GM19351 (cell line): ENCODE results near the gene INPP4B.

Experiments used
- ATAC-seq: cut with Tn5 transposase; IDR thresholded peaks from one replicate; pipeline ENCODE4 v1.9.1; 2021; ENCODE audit warnings: mild to moderate bottlenecking, moderate library complexity; ENCODE audit not compliant: unreplicated experiment

INPP4B gene

DNA sequence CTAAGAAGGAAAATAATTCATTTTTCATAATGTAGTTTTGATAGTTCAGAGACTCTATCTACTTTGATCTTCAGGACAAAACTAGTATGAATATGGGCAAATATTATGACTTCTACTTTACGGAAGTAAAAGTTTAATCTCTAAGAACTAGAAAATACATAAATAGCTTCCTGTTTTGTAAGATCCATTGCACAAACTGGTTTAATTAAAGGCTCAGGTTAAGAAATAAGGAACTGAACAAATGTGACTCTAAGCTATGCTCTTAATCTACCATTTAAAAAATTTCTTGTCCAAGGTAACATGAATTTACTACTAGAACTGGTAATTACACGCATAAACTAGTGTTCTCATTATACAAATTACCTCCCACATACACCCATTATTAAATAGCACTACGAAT lies 360.6 kb downstream of the INPP4B start:
- ATAC-seq = no peak

DNA sequence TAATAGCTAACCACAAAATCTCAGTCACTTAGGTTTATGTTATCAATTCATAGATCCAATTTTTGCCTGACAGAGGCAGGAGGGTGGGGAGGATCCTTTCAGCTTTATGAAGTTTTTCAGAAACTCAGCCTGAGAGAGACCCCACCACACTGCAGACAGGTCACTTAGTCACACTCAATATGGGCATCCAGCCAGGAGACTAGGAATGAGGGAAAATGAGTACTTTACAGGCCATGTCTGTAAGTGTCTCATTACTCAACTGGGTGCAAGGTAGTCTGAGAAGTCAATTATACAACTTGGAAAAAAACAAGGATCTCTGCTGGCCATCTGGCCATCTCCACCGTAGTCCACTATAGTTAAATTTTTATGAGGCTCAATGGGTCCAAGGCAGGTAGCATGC lies 365.9 kb downstream of the INPP4B start:
- ATAC-seq = no peak

DNA sequence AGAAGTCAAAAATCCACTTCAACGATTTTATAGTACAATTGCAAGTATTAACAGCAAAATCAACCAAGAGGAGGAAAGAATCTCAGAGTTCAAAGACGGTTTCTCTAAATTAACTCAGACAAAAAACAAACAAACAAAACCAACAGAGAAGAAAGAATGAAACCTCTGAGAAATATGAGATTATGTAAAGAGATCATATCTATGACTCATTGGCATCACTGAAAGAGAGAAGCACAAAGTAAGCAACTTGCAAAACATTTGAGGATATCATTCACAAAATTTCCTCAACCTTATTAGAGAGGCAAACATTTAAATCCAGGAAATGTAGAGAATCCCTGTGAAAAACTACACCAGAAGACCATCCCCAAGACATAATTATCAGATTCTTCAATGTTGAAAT lies 370.4 kb downstream of the INPP4B start:
- ATAC-seq = no peak

DNA sequence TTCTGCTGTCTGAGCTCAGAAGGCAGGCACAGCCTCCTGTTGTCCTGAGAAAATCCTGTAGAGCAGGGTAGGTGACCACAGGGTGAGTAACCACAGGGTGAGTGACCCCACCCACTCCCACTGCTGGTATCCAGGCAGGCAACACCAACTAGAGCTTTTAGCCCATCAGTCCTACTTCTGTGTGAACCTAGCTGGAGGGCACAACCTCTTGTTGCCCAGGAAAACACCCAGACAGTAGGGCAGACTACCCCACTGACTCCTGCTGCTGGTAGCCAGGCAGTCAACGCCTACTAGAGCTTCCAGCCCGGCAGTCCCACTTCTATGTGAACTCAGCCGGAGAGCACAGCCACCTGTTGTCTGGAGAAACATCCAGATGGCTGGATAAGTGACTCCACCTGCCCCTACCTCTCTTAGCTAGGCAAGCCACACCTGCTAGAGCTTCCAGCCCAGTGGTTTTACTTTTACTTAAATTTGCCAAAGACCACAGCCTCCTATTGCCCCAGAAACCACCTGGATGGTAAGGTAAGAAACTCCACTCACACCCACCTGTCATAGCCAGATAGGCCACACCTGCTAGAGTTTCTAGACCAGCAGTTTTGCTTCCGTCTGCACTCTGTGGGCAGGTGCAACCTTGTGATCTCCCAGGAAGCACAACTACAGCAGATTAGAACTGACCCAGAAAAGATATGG lies 371.6 kb downstream of the INPP4B start:
- ATAC-seq = no peak

DNA sequence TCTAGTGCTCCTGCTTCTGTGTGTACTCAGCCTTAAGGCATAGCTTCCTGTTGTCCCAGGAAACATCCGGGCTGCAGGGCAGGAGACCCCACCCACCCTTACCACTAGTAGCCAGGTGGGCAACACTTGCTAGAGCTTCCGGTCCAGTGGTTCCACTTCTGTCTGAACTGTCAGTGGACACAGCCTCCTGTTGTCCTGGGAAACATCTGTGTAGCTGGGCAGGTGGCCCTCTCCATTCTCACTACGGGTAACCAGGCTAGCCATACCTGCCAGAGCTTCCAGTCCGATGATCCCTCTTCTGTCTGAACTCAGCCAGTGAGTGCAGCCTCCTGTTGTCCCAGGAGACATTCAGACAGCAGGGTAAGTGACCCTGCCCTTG lies 372.2 kb downstream of the INPP4B start:
- ATAC-seq = no peak

DNA sequence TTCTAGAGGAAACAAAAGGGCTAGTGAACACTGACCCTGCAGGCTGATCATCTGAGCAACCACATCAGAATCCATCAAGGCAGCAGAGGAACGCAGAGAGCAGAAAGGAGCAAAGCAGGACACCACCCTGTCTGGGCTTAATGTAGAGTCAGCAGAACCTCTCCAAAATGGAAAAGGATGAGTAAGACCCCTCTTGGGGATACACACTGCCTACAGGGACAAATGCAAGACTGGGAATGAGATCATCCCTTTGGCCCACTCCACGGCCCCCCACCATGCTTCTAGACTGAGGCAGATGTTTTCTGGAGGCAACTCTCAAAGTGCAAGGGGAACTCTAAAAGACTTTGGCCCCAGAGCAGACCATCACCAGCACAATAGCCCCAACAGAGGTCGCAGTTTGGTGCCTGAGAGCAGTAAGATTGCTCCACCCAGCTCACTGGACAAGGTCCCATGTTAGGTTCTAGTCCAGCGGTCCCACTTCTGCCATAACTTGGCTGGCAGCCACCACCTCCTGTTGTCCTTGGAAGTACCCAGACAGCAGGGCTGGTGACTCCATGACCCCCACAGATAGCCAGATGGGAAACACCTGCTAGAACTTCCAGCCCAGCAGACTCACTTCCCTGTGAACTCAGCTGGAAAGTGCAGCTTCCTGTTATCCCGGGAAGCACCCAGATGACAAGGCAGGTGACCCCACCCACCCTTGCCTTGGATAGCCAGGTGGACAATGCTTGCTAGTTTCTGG lies 372.7 kb downstream of the INPP4B start:
- ATAC-seq = no peak

DNA sequence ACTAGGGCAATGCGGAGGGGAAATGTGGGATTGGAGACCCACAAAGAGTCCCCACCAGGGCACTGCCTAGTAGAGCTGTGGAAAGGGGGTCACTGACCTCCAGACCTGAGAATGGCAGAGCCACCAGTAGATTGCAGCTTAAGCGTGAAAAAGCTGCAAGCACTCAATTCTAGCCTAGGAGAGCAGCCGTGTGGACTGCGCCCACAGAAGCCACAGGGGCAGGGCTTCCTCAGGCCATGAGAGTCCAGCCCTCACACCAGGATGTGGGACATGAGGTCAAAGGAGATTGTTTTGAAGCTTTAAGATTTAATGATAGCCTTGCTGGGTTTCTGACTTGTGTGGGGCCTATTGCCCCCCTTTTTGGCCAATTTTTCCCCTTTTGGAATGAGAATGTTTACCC lies 379.0 kb downstream of the INPP4B start:
- no peak for ATAC-seq

DNA sequence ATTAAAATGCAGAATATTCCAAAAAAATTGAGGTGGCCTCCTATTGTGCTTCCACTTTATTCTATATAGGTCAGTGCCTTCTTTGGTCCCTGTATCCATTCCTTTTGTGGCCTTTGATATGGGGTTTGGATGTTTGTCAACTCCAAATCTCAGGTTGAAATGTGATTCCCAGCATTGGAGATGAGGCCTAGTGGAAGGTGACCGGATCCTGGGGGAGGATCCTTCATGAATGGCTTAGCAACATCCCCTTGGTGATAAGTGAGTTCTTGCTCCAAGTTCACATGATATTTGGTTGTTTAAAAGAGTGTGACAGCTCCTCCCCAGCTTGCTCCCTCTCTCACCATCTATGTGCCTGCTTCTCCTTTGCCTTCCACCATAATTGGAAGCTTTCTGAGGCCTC lies 380.6 kb downstream of the INPP4B start:
- ATAC-seq = no peak

DNA sequence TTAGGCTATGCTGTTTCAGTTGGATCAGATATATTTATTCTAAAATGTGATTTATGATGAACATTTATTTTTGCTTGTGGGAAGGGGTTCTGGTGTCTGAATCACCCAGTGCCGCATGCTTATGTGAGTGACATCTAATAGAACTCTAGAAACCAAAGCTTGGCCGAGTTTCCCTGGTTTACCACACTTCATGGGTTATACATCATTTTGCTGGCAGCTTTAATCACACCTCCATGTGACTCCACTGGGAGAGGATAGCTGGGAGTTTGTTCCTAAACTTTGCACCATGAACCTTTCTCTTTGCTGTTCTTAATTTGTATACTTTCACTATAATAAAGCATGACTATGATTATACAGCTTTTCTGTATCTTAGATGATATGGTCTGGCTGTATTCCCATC lies 382.9 kb downstream of the INPP4B start:
- no peak for ATAC-seq

DNA sequence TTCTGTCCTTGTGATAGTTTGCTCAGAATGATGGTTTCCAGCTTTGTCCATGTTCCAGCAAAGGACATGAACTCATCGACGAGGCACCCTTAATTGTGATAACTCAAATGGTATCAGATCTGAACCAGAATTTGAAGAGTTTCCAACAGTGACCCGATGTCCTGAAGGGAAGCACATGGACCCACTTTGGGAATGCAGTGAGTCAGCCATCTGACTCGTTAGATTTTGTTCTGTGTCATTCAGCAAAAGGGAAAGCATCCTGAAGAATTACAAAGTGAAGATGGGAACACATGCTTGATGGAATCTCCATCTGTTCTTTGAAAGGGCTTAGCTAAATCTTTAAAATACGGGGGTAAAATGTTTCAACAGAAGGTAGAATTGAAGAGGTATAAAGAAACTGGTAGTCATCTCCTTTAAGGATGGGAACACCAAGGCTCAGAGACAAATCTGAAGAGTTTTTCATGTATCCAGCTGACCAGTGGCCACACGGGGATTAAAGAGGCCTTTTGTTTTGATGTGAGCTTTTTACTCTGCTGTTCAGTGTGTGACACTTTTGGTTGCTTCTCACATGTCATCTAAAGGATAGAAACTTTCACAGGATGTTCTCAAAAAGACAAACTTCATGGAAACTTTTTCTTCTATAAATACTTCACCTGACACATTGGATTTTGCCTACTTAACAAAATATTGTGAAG lies 393.8 kb downstream of the INPP4B start:
- ATAC-seq = no peak

DNA sequence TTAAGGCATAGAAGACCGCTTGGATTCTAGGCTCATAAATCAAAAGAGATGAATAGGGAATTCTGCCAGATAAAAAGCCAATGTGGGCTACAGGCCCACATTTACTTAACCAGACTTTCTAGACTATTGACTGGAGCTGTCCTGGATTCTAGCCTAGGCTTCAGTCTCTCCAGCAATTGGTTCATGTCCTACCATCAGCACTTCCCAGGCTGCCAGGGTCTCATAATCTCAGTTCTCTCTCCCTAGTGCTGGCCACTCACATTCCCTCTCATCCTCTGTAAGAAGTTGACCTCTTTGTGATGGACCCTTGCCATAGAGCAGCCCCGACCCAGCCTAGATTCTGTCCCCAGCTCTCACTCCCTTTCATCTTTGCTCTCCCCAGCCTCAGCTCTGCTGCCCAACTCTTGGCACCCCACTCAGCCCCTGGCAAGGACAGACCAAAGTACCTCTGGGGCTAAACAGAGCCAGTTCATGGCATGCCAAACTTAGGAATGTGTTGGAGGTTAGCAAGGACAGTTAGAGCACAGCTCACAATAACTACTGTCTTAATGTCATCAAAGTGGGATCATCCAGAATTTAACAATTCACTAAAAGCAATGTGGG lies 396.2 kb downstream of the INPP4B start:
- ATAC-seq = no peak

DNA sequence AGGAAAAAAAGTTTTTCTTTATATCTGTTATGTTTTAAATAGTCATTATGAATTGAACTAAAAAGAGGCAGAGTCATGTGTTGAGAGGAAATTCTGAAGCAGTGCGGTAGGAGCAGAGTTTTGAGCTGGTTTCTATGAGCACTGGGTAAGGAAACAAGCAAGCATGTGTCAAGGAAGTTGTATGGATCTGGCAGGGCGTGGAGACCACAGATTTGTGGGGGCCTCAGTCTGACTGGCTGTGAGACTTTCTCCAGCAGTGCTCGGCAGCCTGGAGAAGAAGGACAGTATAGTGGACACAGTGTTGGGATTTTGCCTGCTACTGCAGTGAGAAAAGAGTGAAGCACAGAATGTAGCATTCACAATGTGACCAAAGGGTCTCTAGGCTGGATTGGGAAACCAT lies 399.1 kb downstream of the INPP4B start:
- ATAC-seq = no peak

DNA sequence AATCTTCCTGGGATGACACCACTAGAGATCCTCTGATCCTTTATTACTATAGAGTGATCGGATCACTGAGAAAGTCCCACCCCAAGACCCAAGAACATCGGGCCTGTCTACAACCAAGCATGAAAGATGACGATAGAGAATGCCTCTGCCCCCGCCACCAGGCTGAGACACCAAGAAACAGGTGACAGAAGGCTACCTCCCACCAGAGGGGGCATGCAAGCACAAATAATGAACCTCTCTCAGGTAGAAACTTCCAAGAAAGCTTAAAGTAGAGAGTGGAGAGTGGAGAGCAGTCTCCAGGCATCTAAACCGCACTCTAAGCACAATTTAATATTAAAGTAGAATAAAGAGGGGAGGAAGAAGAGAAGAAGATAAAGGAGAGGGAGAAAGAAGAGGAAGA lies 402.6 kb downstream of the INPP4B start:
- ATAC-seq = no peak

DNA sequence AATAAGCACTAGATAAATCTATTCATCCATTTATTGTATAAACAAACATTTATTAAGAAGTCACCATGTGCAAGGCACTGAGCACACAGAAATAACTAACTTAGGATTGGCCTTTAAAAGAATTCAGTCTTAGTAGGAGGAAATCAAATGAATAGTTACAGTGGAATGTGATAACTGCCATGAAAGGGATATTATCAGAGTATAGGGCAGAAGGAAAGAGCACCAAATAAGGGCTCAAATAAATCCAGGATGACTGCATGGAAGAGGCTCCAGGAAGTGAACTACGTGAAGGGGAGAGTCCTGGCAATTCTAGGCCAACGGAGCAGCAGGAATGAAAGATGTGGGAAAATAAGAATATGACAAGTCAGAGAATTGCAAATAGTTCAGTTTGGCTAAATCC lies 406.0 kb downstream of the INPP4B start:
- no peak for ATAC-seq

DNA sequence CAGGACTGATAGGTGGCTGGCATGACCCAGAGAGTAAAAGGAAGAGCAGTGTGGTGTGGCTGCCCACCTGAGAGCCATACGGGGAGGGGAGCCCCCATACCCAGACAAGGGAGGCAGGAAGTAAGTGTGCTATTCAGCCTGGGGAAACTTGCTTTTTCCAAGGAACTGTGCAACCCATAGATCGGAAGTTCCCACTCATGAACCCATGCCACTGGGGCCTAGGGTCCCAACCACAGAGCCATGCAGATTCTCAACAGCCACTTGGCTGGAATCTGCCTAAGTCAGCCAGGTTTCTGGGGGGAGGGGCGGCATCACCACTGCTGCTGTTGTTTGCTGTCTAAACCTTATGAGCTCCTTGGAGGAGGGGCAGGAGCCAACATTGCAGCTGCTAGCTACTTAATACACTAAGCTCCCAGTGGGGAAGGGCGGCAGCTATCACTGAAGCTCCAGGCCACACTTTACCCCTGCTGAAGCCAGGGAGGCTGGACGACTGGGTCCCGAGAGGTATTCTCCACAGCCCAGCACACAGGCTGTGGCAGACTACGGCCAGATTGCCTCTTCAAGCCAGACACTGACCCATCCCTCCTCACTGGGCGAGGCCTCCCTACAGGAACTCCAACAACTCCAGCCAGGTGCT lies 410.4 kb downstream of the INPP4B start:
- no peak for ATAC-seq

DNA sequence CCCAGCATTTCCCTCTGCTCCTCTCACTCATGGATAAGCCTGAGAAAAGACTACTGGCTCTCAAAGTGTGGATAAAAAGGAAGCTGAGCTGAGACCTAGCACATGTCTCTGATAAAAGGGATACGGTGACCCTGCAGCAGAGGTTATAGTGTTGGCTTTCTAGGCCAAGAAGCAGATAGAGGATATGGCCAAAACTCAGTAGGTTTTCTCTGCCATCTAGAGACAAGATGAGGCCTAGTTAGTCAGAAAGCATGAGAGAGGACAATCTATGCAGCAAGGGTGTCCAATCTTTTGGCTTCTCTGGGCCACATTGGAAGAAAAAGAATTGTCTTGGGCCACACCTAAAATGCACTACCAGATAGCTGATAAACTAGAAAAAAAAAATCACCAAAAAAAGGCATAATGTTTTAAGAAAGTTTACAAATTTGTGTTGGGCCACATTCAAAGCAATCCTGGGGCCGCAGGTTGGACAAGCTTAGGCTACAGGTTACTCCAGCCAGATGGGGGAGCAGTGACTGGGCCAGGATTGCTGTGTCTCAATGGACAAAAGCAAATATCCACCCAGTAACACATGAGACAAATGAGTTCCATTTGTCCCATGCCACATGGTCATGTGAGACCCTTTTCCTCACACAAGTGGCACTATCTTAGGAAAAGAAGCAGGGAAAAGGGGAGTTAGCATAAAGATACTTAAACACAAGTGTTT lies 411.4 kb downstream of the INPP4B start:
- ATAC-seq = no peak

DNA sequence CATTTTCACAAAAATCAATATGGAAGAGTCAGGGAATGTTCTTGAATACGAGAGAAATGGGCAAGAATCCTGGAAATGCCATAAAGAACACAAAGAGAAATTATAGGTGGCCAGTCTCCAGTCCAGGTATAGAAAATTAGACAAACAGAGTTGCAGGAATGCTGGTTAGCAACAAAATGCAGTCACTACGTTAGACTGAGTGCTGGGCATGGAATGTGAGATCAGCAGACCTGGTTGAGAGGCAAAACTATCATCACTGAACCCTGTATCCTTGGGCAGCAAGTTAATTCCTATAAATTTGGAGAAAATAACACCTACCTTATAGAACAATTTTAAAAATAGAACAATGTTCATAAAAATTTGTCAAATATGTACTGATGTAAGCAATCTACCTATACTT lies 417.4 kb downstream of the INPP4B start:
- ATAC-seq = no peak

DNA sequence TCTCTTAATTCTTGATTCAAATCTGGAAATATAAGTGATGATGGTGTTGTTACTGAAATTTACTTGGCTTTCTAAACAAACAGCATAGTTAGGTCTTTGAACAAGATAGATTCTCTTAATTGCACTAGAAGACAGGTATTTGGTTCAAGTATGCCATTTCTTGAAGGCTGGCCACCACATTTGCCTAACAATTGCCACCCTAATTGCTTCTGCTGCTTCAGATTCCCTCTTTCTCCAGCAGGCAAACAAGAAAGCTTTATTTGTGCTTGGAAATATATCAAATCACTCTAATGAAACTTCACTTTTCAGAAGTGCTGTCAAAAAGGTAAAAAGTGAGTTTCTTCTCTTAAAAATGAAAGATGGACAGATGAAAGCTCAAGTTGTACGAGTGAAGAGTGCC lies 418.6 kb downstream of the INPP4B start:
- no peak for ATAC-seq

DNA sequence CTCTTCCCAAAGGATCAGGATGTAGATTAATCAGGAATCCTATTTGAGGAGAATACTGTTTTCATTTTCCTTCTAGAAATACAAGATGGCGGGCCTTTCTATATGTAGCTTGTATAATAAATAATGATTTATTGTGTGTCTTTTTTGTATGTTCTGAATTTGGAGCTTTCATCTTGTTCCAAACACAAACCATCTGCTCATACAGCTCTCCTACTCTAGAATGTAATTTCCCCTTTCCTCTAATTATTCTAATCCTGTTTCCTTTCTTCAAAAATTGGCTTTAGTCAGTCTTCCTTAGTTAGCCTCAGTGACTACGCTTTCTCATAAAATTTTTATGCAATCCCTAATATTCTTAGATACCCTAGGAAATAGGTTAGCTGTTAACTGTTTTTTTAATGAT lies 422.2 kb downstream of the INPP4B start:
- ATAC-seq = no peak

DNA sequence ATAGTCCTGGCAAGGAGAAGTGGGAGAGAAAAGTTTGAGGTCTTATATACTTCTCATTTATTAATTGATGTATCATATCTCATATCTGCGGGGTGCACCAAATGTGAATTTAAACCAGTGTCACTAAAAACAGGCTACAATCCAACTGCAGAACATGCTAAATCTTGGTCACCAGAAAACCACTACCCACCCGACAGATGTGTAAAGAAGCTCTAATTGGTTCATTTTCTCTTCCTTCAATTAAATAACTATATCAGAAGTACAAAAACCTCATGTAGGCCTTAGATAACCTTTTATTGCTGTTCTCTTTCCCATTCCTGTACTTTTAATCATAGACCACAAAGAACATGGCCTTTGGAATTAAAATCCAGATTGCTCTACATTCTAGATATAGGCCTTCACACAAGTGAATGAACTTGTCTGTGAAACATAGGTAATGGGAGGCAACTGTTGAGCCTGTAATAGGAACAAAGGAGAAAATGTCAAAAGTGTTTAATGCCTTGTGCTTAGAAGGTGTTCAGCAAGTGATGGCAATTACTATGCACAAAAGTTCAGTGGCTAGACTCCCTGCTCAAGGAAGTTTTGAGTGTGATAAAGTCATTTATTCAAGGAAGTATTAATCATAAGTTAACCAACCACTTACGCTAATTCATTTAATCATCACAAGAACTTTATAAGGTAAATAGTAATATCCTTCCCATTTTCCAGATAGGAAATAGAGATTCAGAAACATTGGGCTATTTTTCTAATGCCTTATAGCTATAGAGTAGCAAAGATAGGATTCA lies 425.6 kb downstream of the INPP4B start:
- no peak for ATAC-seq
